ENCODE data around the gene CD8B.

GRCh38 chr2:86788165-86788564 is 73.5 kb downstream of the CD8B start:
- TF ChIP-seq CTCF (IDR thresholded peaks at IDR 0.05), result no peak
- TF ChIP-seq POLR2A (IDR thresholded peaks at IDR 0.05), result no peak
- no peak for TF ChIP-seq POLR2AphosphoS5 (IDR thresholded peaks at IDR 0.05)
- no peak for TF ChIP-seq EP300 (IDR thresholded peaks at IDR 0.05)

All from suprapubic skin (tissue), 4 donors.